HFFc6 (cell line): ENCODE data around the gene TPD52L3. TPM values are rescaled to one million over a fixed set of nuclear protein-coding genes. Genes with fewer than 3 reads are reported as not detected.

Experiments
- DNase-seq: peaks from one replicate; pipeline ENCODE4 v3.0.0-alpha.2; 2018
- H3K27ac Mint-ChIP-seq: 2 replicates; pipeline ENCODE4 v1.8.0; 2020; ENCODE audit warnings: mild to moderate bottlenecking, mixed read lengths
- H3K27me3 Mint-ChIP-seq: 2 replicates; pipeline ENCODE4 v1.8.0; 2021; ENCODE audit warnings: mild to moderate bottlenecking, moderate library complexity, mixed read lengths; ENCODE audit not compliant: insufficient read depth
- H3K36me3 Mint-ChIP-seq: 2 replicates; pipeline ENCODE4 v1.8.0; 2021; ENCODE audit warnings: low read depth, mixed read lengths
- H3K4me1 Mint-ChIP-seq: 2 replicates; pipeline ENCODE4 v1.8.0; 2020; ENCODE audit warnings: low read depth, mixed read lengths
- H3K4me3 Mint-ChIP-seq: 2 replicates; pipeline ENCODE4 v1.8.0; 2020; ENCODE audit warnings: mild to moderate bottlenecking, moderate library complexity, mixed read lengths
- H3K9me3 Mint-ChIP-seq: 2 replicates; pipeline ENCODE4 v1.8.0; 2020; ENCODE audit warnings: mild to moderate bottlenecking, mixed read lengths
- long read RNA-seq: library from polyadenylated mRNA; unstranded; transcript quantifications from one replicate; pipeline ENCODE4 v2.0.0, GENCODE V29; 2019
- total RNA-seq, 6 experiments: library from RNA; stranded (reverse); fragmentation: NEBNext Ultra II Directional; extraction: Animal tissue kit (Norgen Biotek cat#: 25700); gene quantifications; 2 replicates in 1 of 6; 3 replicates in 5 of 6; pipeline ENCODE4 v1.2.3, GENCODE V29; 2021
- TF ChIP-seq, protein P1 (sequence below): fragments of 200-600 bp; sonication (generic); IDR thresholded peaks from 2 replicates; pipeline ENCODE4 v1.5.0; 2021; ENCODE audit warnings: antibody characterized with exemption, mild to moderate bottlenecking

TPD52L3 gene
- not detected for total RNA-seq
- long read RNA-seq = 0 reads

DNA sequence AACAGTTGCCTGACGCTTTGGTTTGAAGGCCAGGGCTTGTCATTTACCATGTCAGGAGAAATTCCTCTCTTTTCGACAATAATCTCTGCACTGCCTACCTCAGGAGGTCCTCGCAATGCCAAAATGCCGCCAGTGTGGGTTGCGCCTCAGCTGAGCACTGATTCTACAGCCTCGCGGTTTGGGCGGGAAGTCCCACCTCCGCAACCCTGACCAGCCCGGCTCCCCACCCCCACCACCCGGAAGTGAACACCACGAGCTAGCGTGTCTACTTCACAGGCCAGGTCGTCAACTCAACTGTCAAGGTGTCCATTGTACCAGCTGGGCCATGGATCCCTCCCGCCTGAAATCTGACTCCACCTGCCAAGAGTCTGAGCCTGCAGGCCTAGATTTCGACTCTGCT, at the start of gene TPD52L3:
TPD52L3 (plus strand) TSS at position 273 of the 400 bp plus-strand sequence. CDS start 221 bp downstream, outside the sequence.
- Mint-ChIP-seq H3K27ac (no peak within 1 kb of the TSS), H3K27me3 (peaks cover 12% of the 10 kb centered on the region; the same call in 1 of the 2 replicates), H3K4me3 (no peak within 1 kb of the TSS), H3K4me1 (peaks cover 6% of the 10 kb centered on the region), H3K36me3 (no peaks in the 10 kb centered on the region), H3K9me3 (no peaks in the 10 kb centered on the region)
- DNase-seq = no peak
- TF ChIP-seq, protein P1, sequence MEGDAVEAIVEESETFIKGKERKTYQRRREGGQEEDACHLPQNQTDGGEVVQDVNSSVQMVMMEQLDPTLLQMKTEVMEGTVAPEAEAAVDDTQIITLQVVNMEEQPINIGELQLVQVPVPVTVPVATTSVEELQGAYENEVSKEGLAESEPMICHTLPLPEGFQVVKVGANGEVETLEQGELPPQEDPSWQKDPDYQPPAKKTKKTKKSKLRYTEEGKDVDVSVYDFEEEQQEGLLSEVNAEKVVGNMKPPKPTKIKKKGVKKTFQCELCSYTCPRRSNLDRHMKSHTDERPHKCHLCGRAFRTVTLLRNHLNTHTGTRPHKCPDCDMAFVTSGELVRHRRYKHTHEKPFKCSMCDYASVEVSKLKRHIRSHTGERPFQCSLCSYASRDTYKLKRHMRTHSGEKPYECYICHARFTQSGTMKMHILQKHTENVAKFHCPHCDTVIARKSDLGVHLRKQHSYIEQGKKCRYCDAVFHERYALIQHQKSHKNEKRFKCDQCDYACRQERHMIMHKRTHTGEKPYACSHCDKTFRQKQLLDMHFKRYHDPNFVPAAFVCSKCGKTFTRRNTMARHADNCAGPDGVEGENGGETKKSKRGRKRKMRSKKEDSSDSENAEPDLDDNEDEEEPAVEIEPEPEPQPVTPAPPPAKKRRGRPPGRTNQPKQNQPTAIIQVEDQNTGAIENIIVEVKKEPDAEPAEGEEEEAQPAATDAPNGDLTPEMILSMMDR = no peak

DNA sequence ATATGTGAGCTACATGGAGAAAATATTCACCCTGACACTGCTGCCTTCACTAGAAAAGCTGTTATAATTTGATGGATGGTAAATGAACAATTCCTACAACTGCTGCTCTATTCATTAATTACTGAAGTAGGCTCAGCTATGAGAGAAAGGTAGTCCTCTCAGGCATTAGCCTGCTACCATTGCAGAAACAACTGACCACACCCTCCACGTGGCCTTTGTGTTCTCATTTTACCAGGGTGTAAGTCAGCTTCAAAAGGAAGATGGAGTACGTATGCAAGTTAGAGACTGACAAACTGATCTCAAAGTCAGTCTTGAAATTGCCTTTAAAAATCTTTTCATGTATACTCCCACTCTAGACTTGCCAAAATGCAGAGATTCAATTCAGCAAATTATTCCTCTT, 26.3 kb upstream of the TPD52L3 start:
- Mint-ChIP-seq H3K36me3 (no peaks in the 10 kb centered on the region; the same call in 1 of the 2 replicates), H3K4me1 (no peaks in the 10 kb centered on the region), H3K27me3 (peaks cover 6% of the 10 kb centered on the region; the same call in 1 of the 2 replicates), H3K27ac (no peak overlapping the region), H3K9me3 (peaks cover under 1% of the 10 kb centered on the region; the same call in 1 of the 2 replicates), H3K4me3 (no peak overlapping the region)
- TF ChIP-seq, protein P1 = no peak
- DNase-seq = no peak

DNA sequence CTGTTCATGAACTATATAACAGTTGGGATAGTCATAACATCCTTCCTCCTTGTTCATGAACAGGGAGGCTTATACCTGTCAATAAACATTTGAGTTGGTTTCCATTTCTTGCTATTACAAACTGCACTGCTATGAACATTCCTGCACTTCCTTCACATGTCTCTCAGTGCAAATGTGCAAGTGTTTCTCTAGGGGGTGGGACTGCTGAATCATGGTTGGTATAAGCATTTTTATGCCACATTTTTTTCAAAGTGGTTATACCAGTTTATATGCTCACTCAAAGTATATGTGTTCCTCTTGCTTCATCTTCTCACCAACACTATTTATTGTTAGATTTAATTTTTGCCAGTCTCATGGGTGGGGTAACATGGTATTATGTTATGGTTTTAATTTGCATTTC, 25.8 kb upstream of the TPD52L3 start:
- Mint-ChIP-seq H3K36me3 (no peaks in the 10 kb centered on the region), H3K4me1 (no peaks in the 10 kb centered on the region), H3K27me3 (peaks cover 6% of the 10 kb centered on the region; the same call in 1 of the 2 replicates), H3K4me3 (no peak overlapping the region), H3K9me3 (no peaks in the 10 kb centered on the region), H3K27ac (no peak overlapping the region)
- TF ChIP-seq, protein P1 = no peak
- peak; percentile 9 for DNase-seq

GRCh38 chr9:6304232-6304631, 23.9 kb upstream of the TPD52L3 start:
- Mint-ChIP-seq H3K36me3 (no peaks in the 10 kb centered on the region), H3K27ac (no peak overlapping the region), H3K4me1 (no peaks in the 10 kb centered on the region), H3K27me3 (peaks cover 6% of the 10 kb centered on the region; the same call in 1 of the 2 replicates), H3K9me3 (no peaks in the 10 kb centered on the region), H3K4me3 (no peak overlapping the region)
- DNase-seq = no peak
- TF ChIP-seq, protein P1 = no peak

DNA sequence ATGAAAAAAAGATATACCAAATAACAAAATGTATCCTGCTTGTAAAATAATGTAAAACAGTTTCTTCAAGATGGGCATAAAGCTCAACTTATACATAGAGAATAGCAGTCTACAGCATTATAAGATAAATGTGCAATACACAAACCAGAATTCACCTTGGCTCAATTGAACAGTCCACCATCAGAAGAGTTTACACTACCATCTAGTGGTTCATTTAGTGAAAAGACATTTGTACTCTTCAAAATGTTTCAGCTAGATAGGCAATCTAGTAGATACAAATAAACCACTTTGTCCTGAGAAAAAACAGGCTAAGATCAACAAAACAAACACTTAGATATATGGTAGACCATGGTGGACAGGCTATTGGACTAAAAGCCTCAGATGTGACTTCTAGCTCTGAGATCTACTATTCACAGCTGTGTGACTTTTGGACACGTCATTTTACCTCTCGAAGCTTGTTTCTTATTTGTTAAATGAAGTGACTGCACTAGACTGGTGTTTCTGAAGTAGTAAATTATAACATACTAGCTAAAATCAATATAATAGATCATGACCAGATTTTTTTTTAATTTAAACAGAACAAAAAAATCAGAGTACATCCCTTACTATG, 22.1 kb upstream of the TPD52L3 start:
- Mint-ChIP-seq H3K27ac (no peak overlapping the region), H3K27me3 (peaks cover 6% of the 10 kb centered on the region; the same call in 1 of the 2 replicates)

More for the DNA sequence above, 22.1 kb upstream of the TPD52L3 start:
- DNase-seq = peak; percentile 42
- H3K4me1 Mint-ChIP-seq = no peaks in the 10 kb centered on the region
- TF ChIP-seq, protein P1 = peak; percentile 81
- H3K9me3 Mint-ChIP-seq = no peaks in the 10 kb centered on the region
- no peaks in the 10 kb centered on the region for H3K36me3 Mint-ChIP-seq
- H3K4me3 Mint-ChIP-seq = no peak overlapping the region
